Stimulated activated CD4-positive, alpha-beta T cell treated with anti-CD3 and anti-CD28 coated beads, Interleukin-15, amount 100 ng/mL, for 1 hour (primary cell): ENCODE results near the gene IGFN1.
A peak's percentile ranks its signal among the peaks of the same experiment; 100 is the strongest.
"Not testable (repeated sequence)": the region's sequence is repeated elsewhere in the genome, so short reads cannot be mapped to it uniquely, and the experiment has no call there.

ENCODE experiments used
- DNase-seq, 2 donors: peaks; one replicate each; pipeline ENCODE4 v3.0.0-alpha.2; 2020; ENCODE audit warnings: low read depth in 1 of 2, low spot score in 1 of 2

The IGFN1 gene

DNA sequence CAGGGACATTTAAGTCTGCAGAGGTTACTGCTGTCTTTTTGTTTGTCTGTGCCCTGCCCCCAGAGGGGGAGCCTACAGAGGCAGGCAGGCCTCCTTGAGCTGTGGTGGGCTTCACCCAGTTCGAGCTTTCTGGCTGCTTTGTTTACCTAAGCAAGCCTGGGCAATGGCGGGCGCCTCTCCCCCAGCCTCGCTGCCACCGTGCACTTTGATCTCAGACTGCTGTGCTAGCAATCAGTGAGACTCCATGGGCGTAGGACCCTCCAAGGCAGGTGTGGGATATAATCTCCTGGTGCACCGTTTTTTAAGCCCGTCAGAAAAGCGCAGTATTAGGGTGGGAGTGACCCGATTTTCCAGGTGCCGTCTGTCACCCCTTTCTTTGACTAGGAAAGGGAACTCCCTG is 49.0 kb downstream of the IGFN1 start:
- not testable (repeated sequence) for DNase-seq

DNA sequence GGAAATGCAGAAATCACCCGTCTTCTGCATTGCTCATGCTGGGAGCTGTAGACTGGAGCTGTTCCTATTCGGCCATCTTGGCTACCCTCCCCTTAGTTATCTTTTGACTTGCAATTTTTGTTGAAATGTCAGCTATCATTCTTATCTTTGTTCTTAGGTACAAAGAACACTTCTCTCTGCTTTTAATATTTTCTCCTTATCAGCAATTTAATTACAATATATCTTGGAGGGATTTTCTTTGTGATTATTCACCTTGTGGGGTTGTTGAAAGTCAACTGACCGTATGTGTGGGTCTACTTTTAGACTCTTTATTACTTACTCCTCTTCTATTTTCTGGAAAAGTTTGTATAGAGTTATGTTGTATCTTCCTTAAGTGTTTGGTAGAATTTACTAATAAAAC is 49.5 kb downstream of the IGFN1 start:
- no peak for DNase-seq

DNA sequence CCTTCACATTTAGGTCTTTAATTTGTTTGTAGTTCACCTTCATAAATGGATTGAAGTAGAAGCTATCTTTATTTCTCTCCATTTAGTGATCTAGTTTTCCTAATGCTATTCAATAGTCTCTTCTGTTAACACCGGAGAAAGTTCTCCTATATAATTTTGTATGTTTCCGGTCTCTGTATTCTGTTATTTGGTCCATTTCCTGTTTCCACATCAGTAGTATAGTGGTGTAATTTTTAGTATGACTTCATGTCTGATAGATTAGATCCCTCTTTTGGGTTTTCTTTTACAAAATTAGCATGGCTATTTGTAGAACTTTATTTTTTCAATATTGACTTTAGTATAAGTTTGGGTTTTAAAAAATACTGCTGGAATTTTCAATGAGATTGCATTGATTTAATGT is 51.1 kb downstream of the IGFN1 start:
- DNase-seq = no peak

DNA sequence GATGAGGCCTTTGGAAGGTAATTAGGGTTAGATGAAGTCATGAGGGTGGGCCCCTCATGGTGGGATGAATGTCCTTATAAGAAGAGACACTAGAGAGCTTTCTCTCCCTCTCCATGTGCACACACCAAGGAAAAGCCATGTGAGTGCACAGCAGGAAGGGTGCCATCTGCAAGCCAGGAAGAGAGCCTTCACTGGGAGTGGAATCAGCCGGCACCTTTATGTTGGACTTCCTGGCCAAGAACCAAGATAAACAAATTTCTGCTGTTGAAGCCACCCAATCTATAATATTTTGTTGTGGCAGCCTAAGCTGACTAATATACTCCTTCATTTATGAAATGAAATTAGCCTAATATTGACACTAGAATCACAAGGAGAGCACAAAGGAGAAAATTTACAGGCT is 54.5 kb downstream of the IGFN1 start:
- no peak for DNase-seq

DNA sequence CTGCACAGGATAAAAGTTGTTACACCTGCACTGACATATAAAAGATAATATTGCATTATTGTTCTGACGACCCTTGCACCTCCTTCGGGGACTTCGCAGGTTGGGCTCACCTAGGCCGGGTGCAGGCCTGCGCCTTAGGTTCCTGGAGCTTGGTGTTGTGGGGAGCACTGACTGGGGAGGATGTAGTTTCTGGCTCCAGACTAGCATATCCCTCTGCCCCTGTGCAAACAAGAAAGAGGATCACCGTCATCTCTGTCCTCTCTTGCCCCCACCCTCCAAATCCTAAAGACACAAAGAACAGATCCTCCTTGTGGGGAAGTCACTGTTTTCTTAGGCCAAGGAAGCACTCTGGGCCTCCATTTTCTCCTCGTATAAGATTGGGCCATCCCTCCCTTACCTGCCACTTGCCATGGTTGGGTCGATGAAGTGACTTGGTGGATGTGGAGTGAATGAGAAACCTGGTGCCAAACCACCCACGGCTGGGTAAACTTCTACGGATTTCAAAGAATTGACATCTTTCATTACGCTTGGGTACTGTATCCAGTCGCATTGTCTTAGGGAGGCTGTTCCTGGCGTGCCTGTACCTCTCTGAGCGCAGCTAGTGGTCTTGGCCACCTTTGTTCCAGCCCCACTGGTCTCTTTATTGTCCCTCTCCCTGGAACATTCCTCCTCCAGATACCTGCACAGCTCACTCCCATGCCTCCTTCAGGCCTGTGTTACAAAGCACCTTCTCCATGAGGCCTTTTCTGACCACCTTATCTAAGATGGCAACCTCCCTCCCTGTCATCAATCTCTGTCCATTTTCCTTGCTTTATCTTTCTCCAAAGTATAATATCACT is 58.3 kb downstream of the IGFN1 start:
- DNase-seq = no peak

DNA sequence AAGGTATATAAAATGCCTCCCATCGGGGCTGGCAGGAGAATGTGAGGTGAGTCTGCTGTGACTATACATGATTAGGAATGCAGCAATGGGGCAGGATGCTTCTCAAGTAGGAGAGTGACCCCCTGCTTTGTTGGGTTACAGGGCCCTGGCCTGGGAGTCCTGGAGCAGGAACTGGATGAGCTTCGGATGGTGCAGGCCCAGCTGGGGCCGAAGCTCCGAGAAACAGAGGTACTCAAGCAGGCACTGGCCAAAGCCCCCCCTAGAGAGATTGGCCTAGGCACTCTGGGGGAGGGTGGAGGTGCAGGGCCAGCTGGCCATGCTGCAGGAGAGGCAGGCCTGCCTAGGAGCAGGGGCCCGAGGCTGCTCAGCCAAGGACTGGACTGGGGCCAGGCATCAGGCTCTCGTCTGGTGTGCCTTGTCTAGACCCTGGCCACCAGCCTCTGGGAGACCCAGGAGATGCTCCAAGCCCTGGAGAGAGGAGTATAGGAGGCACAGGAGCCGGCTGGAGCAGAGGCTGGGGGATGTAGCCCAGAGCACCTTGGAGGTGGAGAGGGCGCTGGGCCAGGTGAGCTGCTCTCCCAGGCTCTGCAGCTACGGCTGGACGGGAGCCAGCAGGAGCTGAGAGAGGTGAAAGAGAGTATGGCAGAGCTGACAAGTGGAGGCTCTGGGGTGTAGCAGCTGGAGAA is 59.8 kb downstream of the IGFN1 start:
- DNase-seq = no peak

DNA sequence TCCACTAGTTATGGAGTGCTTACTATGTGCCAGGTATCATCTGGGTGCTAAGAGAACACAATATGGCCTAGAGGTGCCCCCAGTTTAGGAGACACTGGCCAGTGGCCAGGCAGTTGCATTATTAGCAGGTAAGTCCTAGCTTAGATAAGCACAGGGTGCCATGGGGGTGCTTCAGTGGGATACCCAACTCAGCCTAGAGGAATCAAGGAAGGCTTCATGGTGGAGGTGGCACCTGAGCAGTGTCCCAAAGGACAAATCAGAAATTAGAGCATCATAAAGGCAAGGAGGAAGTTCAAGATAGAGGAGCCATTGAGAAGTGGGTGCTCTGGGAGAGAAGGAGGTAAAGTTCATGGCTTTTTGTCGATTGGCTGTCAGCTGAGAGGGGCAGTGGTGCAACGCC is 60.8 kb downstream of the IGFN1 start:
- DNase-seq = no peak

DNA sequence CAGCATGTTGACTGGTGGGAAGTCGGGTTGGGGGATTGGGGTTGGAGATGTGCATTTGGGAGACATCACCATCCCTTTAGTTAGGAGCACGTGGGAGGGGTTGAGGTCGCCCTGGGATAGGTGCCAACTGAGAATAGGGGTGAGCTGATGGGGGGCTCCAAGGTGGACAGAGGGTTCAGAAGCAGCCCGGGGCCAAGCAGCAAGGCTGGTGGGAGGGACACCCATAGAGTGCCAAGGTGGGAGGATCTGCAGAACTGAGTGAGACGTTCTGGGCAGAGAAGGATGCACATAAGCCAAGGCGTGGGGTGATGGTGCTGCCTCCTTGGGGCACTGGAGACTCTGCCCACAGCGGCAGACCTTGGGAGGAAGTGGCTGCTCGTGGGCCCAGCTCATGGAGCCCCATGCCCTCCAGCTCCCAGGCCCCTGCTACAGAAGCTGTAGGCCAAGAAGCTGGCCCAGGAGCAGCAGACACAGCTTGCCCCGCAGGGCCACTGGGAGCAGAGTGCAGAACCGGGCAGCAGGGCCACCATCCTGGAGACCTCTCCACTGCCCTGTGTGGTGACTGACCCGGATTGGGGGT is 61.3 kb downstream of the IGFN1 start:
- no peak for DNase-seq

DNA sequence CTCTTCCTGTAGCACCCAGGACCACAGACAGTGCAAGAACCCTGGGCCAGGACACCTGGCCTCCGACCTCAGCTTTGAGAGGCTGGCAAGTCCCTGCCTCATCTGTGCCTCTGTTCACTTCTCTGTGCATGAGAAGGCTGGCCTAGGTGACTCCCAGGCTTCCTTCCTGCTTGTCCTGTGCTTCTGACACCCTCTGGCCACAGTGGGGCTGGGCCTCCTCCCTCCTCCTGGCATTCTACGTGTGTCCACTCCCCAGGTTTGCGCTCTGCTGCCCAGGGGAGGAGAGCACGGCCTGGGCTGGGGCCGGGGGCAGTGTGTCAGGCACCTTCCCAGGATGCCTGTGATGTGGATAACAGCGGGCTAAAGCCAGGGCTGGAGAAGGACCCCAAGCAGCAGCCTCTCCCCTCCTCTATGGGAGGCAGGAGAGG is 62.3 kb downstream of the IGFN1 start:
- no peak for DNase-seq

DNA sequence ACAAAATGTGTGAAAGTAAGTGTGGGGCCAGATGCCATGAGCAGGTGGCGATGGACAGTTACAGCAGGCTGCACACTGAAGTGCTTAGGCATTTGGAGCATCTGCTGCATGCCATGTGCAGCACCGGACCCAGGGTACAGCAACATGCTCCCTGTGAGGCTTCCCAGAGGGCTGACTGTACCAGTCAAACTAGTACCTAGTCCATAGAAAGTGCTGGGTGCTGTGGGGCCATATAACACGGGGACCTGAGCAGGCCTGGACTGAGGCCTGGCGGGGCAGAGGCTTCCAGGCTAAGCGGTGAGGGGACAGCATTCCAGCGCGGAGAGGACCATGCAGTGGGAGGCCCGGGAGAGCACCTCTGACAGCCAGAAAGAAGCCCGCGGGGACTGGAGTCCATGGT is 62.8 kb downstream of the IGFN1 start:
- no peak for DNase-seq

DNA sequence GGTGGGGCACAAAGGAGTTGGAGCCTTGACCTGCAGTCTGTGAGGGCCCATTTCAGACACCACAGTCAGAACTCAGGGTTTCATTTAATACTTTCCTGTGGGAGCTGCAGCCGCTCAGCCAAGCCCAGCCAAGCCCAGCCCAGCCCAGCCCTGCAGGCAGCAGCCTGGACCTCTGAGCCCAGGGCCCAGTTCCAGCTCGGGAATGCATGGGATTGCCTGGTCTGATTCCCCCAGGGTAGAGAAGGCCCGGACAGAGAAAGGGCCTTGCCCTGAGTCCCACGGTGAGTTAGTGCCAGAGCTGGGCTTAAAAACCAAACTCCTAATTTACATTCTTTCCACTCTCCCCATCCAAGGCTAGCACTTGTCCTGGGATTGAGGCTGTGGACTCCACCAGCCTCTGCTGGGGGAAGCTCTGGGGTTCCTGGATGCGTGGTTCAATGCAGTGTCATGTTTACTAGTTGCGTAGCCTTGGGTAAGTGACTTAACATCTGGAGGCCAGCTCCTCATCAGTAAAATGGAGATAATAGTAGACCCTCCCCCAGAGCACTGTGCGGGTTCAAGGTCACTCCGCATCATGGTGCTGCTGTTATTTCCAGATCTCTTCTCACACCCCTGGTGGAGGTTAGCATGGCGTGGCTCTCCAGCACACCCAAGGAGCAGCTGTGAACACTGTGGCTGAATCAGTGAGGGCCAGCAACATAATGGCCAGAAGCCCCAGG is 63.4 kb downstream of the IGFN1 start:
- DNase-seq = no peak

DNA sequence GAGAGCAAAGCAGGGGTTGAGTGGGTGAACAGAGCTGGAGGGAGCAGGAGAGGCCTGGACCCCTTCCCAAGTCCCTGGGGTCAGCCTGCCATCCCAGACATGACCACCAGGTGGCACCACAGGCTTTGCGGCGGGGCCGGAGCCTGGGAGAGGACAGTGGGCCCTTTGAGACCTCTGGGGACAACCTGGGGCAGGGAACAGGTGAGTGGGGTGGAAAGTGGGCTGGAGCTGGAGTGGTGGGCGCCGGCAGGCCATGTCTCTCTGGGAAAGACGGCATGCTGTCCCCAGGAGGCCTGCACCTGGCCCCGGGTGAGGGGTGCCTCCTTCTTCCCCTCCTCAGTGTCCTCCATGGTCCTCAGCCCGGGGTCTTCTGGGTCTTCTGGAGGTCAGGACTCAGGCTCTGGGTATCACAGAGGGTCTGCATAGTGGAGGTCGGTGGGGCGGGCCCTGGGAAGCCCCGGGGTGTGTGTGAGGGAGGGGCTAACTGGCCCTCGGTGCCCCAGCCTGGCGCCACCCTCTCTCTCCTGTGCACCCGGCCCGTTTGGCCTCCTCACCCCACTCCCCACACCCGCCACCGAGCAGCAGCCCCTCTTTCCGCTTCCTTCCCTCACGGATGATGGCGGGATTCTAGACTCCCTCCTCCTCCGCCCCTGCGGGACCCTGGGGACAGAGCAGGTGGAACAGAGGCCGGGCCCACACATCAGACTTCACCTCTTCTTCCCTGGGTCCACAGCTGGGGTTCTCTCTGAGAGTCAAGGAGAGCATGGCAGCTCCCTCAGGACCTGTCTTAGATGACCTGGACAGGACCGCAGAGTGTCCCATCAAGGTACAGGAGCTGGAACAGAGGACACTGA is 64.2 kb downstream of the IGFN1 start:
- peak; percentile 28 to 48 for DNase-seq

DNA sequence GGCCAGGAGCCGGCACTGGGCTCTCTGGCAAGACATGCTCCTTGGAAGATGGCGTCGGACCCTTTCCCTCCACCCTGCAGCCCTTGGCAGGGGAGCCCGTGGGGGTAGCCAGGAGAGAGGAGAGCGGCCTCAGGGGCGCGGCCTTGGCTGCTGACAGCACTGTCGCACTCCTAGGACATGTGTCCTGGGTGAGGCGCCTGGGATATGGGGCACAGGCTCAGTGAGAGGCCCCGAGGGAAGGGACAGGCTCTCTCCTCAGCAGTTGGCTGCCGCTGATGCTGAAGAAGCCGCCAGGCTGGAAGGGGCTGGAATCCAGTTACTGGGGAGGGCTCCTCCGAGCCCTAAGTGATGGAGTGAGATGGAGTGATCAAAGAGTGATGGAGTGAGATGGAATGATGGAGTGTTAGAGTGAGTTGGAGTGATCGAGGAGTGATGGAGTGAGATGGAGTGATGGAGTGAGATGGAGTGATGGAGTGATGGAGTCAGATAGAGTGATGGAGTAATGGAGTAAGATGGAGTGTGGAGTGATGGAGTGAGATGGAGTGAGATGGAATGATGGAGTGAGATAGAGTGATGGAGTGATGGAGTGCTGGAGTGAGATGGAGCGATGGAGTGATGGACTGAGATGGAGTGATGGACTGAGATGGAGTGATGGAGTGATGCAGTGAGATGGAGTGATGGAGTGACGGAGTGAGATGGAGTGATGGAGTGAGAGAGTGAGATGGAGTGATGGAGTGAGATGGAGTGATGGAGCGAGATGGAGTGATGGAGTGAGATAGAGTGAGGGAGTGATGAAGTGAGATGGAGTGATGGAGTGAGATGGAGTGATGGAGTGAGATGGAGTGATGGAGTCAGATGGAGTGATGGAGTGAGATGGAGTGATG is 65.1 kb downstream of the IGFN1 start:
- DNase-seq = no peak

DNA sequence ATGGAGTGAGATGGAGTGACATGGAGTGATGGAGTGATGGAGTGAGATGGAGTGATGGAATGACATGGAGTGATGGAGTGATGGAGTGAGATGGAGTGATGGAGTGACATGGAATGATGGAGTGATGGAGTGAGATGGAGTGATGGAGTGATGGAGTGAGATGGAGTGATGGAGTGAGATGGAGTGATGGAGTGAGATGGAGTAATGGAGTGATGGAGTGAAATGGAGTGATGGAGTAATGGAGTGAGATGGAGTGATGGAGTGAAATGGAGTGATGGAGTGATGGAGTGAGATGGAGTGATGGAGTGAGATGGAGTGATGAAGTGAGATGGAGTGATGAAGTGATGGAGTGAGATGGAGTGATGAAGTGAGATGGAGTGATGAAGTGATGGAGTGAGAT is 67.5 kb downstream of the IGFN1 start:
- not testable (repeated sequence) for DNase-seq

DNA sequence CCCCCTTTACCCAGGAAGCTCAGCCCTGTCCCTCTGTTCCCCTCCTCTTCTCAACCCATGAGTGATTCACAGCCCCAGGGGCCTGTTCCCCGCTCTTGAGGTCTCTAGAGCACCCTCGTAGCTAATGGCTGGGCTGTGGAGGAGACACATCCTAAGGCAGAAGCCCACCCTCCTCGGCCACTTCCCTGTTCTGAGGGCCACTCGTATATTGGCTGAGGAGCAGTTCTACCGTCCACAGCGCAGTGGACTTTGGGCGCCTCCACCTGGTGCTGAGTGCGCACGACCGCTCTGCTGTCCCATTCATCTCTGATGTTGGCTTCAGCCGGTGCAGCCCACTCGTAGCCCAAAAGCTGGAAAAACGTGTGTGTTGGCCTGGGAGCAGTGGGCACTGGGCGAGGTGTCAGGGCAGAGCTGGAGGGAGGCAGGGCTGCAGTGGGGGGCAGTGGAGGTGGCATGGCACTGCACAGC is 68.2 kb downstream of the IGFN1 start:
- no peak for DNase-seq

DNA sequence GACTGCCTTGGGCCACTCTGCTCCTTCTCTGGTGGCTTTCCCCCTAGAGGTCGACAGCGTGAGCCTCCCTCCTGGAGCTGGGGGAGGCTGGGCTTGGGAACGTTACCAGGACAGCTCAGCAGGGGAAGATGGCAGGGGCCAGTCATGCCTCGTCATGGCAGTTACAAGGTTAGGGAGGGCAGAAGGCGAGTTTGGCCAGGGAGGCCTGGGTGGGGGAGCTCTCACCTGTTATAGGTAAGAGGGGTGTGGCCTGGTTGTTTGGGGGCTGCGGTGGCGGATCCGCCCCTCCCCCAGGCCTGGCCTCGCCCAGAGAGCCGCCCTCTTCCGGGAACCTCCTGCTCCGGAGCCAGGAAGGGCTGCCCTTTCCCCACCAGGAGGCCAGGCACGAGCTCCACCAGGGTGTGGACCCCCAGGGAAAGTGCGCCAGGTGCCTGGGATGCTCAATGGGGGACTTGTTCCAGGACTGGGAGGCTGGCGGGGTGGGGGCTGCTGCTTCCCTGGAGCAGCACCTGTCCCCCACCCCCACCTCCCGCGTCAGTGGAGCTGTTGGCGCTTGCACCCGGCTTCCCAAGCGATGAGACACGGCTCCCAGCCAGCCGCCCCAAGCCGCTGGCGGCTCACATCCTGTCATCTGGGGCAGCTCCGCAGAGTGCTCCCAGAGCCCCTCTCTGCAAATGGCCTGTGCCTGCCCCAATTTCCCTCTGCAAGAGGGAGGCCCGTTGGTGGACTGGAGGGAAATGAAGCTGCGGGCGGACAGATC is 69.0 kb downstream of the IGFN1 start:
- no peak for DNase-seq

DNA sequence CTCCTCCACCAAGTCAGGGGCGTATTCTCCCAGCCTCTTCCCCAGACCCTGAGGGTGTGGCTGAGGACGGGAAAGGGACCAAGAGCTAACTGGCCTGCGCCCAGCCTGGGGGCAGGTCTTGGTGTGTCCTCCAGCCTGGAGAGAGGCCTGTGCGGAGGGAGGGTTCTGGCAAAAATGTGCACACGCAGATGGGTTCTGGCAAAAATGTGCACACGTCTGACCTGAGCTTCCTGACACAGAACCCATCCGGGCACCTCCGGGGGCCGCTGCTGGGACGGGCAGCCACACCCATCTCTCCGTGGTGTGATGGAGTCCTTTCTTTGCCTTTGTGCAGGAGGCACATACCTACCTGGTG is 69.6 kb downstream of the IGFN1 start:
- no peak for DNase-seq

DNA sequence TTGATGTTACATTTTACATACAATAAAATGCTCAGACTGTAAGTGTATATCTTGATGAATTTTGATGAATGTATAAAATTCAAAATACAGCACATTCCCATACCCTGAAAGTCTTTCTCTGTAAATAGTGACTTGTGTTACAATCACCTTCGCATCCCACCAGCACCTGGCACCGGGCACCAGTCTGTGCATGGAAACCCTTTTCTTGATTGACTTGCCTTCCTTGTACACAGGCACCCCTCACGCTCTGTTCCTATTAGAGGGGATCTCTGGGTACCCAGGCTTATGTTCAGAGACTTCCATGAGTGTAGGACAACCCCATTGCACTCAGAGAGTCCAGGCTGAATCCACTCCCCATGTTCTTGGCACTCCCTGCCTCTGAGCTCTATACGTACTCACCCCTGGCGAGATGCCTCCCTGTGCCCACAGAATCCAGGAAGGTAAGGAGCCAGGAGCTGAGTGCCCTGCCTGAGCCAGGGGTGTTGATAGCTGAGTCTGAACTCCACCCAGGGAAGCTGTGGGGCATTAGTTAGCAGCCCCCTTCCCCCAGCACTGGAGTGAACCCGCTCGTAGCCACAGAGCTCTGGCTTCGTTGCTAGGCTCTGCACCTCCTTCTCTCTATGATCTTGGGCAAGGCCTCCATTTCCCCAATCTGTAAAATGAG is 70.2 kb downstream of the IGFN1 start:
- DNase-seq = no peak
